OCI-LY7 (cell line): Measurements from ENCODE around the gene SCN2A. TPM values are rescaled to one million over a fixed set of nuclear protein-coding genes. Genes with fewer than 3 reads are reported as not detected.

Experiments
- Bru-seq: library from RNA; stranded (reverse); fragments of 400-500 nt; gene quantifications from one replicate; lab custom pipeline; 2021; lab: Mats Ljungman, UMichigan
- BruChase-seq, 2 experiments: library from RNA; stranded (reverse); fragments of 400-500 nt; gene quantifications; one replicate each; lab custom pipeline; 2021; lab: Mats Ljungman, UMichigan
- BruUV-seq: library from RNA; stranded (reverse); fragments of 400-500 nt; replicated peaks from 2 replicates; lab custom pipeline; 2021; lab: Mats Ljungman, UMichigan
- CTCF ChIA-PET: fragments of 300-600 bp; sonication (Branson Sonifier 250); formaldehyde crosslinking; loops from one replicate; lab custom pipeline; 2022; ENCODE audit warnings: antibody characterized with exemption; ENCODE audit not compliant: unreplicated experiment; lab: Charles Lee
- POLR2A ChIA-PET: fragments of 300-600 bp; sonication (Branson Sonifier 250); formaldehyde crosslinking; loops from one replicate; lab custom pipeline; 2022; ENCODE audit warnings: antibody characterized with exemption; lab: Charles Lee
- DNase-seq: peaks from one replicate; pipeline ENCODE4 v3.0.0-alpha.2; 2015; ENCODE audit warnings: low spot score
- H2AFZ ChIP-seq: fragments of 200-600 bp; sonication (generic), shearing (Covaris generic); 2 replicates; pipeline ENCODE4 v1.6.1; 2014; ENCODE audit warnings: mild to moderate bottlenecking, antibody characterized with exemption, low read length, moderate library complexity
- H3K27ac ChIP-seq: fragments of 200-600 bp; sonication (generic); 2 replicates; pipeline ENCODE4 v1.5.1; 2014; ENCODE audit warnings: mixed run types, low read depth, mild to moderate bottlenecking, moderate library complexity, low read length, inconsistent platforms; ENCODE audit not compliant: poor library complexity, severe bottlenecking
- H3K36me3 ChIP-seq: fragments of 200-600 bp; sonication (generic); 2 replicates; pipeline ENCODE4 v1.6.1; 2014; ENCODE audit warnings: mild to moderate bottlenecking, antibody characterized with exemption, low read length, moderate library complexity, mixed read lengths; ENCODE audit not compliant: insufficient read depth
- H3K4me1 ChIP-seq: fragments of 200-600 bp; sonication (generic); 2 replicates; pipeline ENCODE4 v1.5.1; 2014; ENCODE audit warnings: mild to moderate bottlenecking, low read length; ENCODE audit not compliant: insufficient read depth, poor library complexity, severe bottlenecking
- H3K4me2 ChIP-seq: fragments of 200-600 bp; sonication (generic); 2 replicates; pipeline ENCODE4 v1.6.1; 2014; ENCODE audit warnings: mild to moderate bottlenecking, low read length
- H3K4me3 ChIP-seq: fragments of 200-600 bp; sonication (generic); 2 replicates; pipeline ENCODE4 v1.5.1; 2014; ENCODE audit warnings: mild to moderate bottlenecking, low read depth, low read length; ENCODE audit not compliant: poor library complexity, severe bottlenecking
- H3K79me2 ChIP-seq: fragments of 200-600 bp; sonication (generic); 2 replicates; pipeline ENCODE4 v1.6.1; 2016; ENCODE audit warnings: low read depth, mild to moderate bottlenecking, low read length, moderate library complexity, mixed read lengths; ENCODE audit not compliant: insufficient read depth
- H3K9me2 ChIP-seq: fragments of 200-600 bp; sonication (generic); 2 replicates; pipeline ENCODE4 v1.6.1; 2016; ENCODE audit warnings: mild to moderate bottlenecking, low read length, mixed read lengths; ENCODE audit not compliant: insufficient read depth
- H3K9me3 ChIP-seq: fragments of 200-600 bp; sonication (generic); 2 replicates; pipeline ENCODE4 v1.6.1; 2014; ENCODE audit warnings: mild to moderate bottlenecking, mixed run types, low read length, mixed read lengths
- H4K20me1 ChIP-seq: fragments of 200-600 bp; sonication (generic); 2 replicates; pipeline ENCODE4 v1.6.1; 2014; ENCODE audit warnings: mild to moderate bottlenecking, antibody characterized with exemption, low read length, moderate library complexity, mixed read lengths; ENCODE audit not compliant: insufficient read depth
- CTCF ChIP-seq: fragments of 200-600 bp; sonication (generic); conservative IDR thresholded peaks from 2 replicates; pipeline ENCODE4 v1.5.1; 2014; ENCODE audit warnings: mild to moderate bottlenecking, antibody characterized with exemption, low read length, moderate library complexity, mixed read lengths
- EZH2phosphoT487 ChIP-seq: fragments of 200-600 bp; sonication (generic); IDR thresholded peaks from 2 replicates; pipeline ENCODE4 v1.6.1; 2018; ENCODE audit warnings: low read depth, borderline replicate concordance, mild to moderate bottlenecking, mixed run types, antibody characterized with exemption, low read length, moderate library complexity, mixed read lengths
- intact Hi-C: fragments of 100-400 bp; cut with micrococcal nuclease; formaldehyde crosslinking; loops from one replicate; pipeline ENCODE4 v1.10.0; 2022; ENCODE audit not compliant: unreplicated experiment
- long read RNA-seq: library from polyadenylated mRNA; stranded (forward); transcript quantifications from one replicate; pipeline ENCODE4 v2.0.0, GENCODE V29; 2022
- total RNA-seq, 2 experiments: library from RNA; depleted of rRNA in 1 of 2; stranded (reverse); fragments of >200 nt in 1 of 2; shearing (Covaris generic) in 1 of 2; gene quantifications; 2 replicates each; pipeline ENCODE4 v1.2.3, GENCODE V29; 2014 to 2022

SCN2A gene
- total RNA-seq (2014; rRNA removed; shearing (Covaris generic)) (0.03 TPM in 1 of 2 replicates, not detected in the other), total RNA-seq (2022) (not detected in 2 replicates), Bru-seq, nascent RNA (percentile 1 among the genes with signal in this experiment), BruChase-seq, experiment 1, labeled RNA remaining after a 6-hour chase (percentile 3 among the genes with signal in this experiment), BruChase-seq, experiment 2, labeled RNA remaining after a 2-hour chase (percentile 5 among the genes with signal in this experiment)
- long read RNA-seq, partial matches to known transcripts, result 0 of 1 reads
- long read RNA-seq, other reads (novel, unspliced or antisense), result 1 of 1 reads

GRCh38 chr2:165239230-165239629 lies at the start of gene SCN2A:
TSS of gene SCN2A (plus strand) at chr2:165239414. CDS start at chr2:165295824, 56,410 bp downstream.
- intact Hi-C loops, result loop anchor here (5.0 kb wide), 1 partner anchor 53 kb away; no protein-coding TSS in a partner anchor
- no peak within 1 kb of the TSS for H2AFZ ChIP-seq
- no peaks in the 10 kb centered on the region for H3K4me1 ChIP-seq
- TF ChIP-seq CTCF (peak; percentile 87), EZH2phosphoT487 (no peak)
- no TSS peak for BruUV-seq
- no peaks in the 10 kb centered on the region for H3K9me3 ChIP-seq
- H3K9me2 ChIP-seq, result no peaks in the 10 kb centered on the region
- no peaks in the 10 kb centered on the region for H3K79me2 ChIP-seq
- H3K4me3 ChIP-seq, result no peak within 1 kb of the TSS
- peak; percentile 51 for DNase-seq
- H3K36me3 ChIP-seq, result no peaks in the 10 kb centered on the region
- POLR2A ChIA-PET, result interaction anchor here (0.7 kb wide), 1 partner anchor 621 kb away, joined by 3 read pairs; no protein-coding TSS in a partner anchor
- H3K4me2 ChIP-seq, result no peak within 1 kb of the TSS
- no peak within 1 kb of the TSS for H3K27ac ChIP-seq
- no peaks in the 10 kb centered on the region for H4K20me1 ChIP-seq
- CTCF ChIA-PET, result no interaction called here

DNA sequence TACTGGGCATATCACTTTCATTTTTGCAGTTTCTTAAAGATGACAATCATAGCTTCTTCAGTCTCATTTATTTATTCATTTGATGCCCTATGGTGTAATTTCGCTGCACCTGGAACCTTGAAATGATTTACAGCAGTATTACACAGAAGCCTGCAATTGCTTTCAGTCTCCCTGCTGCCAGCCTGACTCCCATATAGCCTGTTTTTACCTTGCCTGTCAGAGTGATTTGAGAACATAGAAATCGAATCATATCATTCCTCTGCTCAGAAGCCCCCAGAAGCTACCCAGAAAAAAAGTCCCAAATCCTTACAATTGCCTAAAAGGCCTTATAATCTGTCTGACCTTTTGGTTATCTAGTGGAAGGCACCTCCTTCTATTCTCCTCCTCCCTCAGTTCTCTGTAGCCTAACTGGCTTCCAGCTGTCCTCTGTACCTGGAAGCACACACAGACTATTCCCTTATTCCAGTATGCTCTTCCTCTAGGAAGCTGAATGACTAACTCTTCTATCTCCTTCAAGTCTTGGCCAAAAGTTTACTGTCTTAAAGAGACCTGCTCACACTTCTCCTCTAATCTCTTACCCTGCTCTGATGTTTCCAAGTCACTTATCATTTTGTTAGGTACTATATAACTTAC lies 48.0 kb upstream of the SCN2A start:
- Histone ChIP-seq H3K79me2 (peaks cover 23% of the 10 kb centered on the region; the same call in 1 of the 2 replicates), H3K9me2 (no peaks in the 10 kb centered on the region), H3K36me3 (0 out of 2 replicates have a peak, but pooled peaks cover 3% of the 10 kb centered on the region), H2AFZ (no peak overlapping the region), H3K27ac (peak overlapping the region; percentile 10), H3K4me3 (peak overlapping the region; percentile 13), H3K4me2 (peak overlapping the region; percentile 45), H3K4me1 (peaks cover 61% of the 10 kb centered on the region), H3K9me3 (no peaks in the 10 kb centered on the region), H4K20me1 (no peaks in the 10 kb centered on the region)
- ChIA-PET POLR2A (interaction anchor here (0.6 to 2.9 kb wide), 11 partner anchors 8 to 655 kb away, joined by 3 to 14 read pairs (median 4); partner anchors contain the start of gene SCN3A), CTCF (interaction anchor here (1.6 kb wide), 1 partner anchor 12 kb away, joined by 4 read pairs; no protein-coding TSS in a partner anchor)
- intact Hi-C loops, result loop anchor here (1.0 kb wide), 1 partner anchor 13 kb away; the partner anchor contains the start of gene SCN3A
- no peak for TF ChIP-seq CTCF
- TF ChIP-seq EZH2phosphoT487, result no peak
- no TSS peak for BruUV-seq
- DNase-seq, result peak; percentile 4
